GM19025 (cell line): ENCODE data around the gene ITGB8.

Experiments
- ATAC-seq: cut with Tn5 transposase; IDR thresholded peaks from one replicate; pipeline ENCODE4 v1.9.1; 2021; ENCODE audit warnings: mild to moderate bottlenecking, low read depth, moderate library complexity; ENCODE audit not compliant: unreplicated experiment

The ITGB8 gene

GRCh38 chr7:20307119-20307518, 23.6 kb upstream of the ITGB8 start:
- no peak for ATAC-seq

GRCh38 chr7:20307901-20308300, 22.8 kb upstream of the ITGB8 start:
- no peak for ATAC-seq

GRCh38 chr7:20310301-20310700, 20.4 kb upstream of the ITGB8 start:
- no peak for ATAC-seq

- ATAC-seq: no peak
These were observed 19.5 kb upstream of the ITGB8 start for GRCh38 chr7:20310963-20311742.

- no peak for ATAC-seq
These were observed 19.0 kb upstream of the ITGB8 start for GRCh38 chr7:20311743-20312042.

GRCh38 chr7:20312562-20312961, 18.1 kb upstream of the ITGB8 start:
- ATAC-seq: no peak

GRCh38 chr7:20313626-20314025, 17.1 kb upstream of the ITGB8 start:
- ATAC-seq: no peak

- ATAC-seq: no peak
These were observed 16.5 kb upstream of the ITGB8 start for GRCh38 chr7:20314198-20314597.

GRCh38 chr7:20316706-20317105, 14.0 kb upstream of the ITGB8 start:
- ATAC-seq: no peak

GRCh38 chr7:20317413-20317812, 13.3 kb upstream of the ITGB8 start:
- ATAC-seq: no peak

- ATAC-seq: no peak
These were observed 11.8 kb upstream of the ITGB8 start for GRCh38 chr7:20318933-20319332.

GRCh38 chr7:20320322-20320721, 10.4 kb upstream of the ITGB8 start:
- ATAC-seq: no peak

- no peak for ATAC-seq
These were observed 9.9 kb upstream of the ITGB8 start for GRCh38 chr7:20320786-20321185.

GRCh38 chr7:20323595-20323994, 7.1 kb upstream of the ITGB8 start:
- no peak for ATAC-seq

- no peak for ATAC-seq
These were observed 4.4 kb upstream of the ITGB8 start for GRCh38 chr7:20326342-20326741.

GRCh38 chr7:20327055-20327454, 3.6 kb upstream of the ITGB8 start:
- no peak for ATAC-seq

GRCh38 chr7:20328027-20328426, 2.7 kb upstream of the ITGB8 start:
- no peak for ATAC-seq

GRCh38 chr7:20328692-20329091, 2.0 kb upstream of the ITGB8 start:
- ATAC-seq: no peak

GRCh38 chr7:20329389-20330238, 1.1 kb upstream of the ITGB8 start:
- ATAC-seq: peak; percentile 43

- peak; percentile 14 for ATAC-seq
These were observed 519 bp downstream of the ITGB8 start for GRCh38 chr7:20330928-20331909.
